ENCODE results near the gene PASK. TPM values are rescaled to one million over a fixed set of nuclear protein-coding genes. Genes with fewer than 3 reads are reported as not detected.

Gene PASK
- total and polyA plus RNA-seq, 8 donors: 0.58 to 56.7 (median 5.9) TPM

- H3K27ac ChIP-seq: peak within 1 kb of the TSS; percentile 81 to 89 (median 87)
- intact Hi-C loops (cut with DNase I; ENCODE audit: low total_unique reads): no loop called here
- TF ChIP-seq POLR2AphosphoS5 (IDR thresholded peaks at IDR 0.05) (peak in 2 of 3 donors; percentile 67 to 85), POLR2A (IDR thresholded peaks at IDR 0.05) (no peak), EP300 (IDR thresholded peaks at IDR 0.05) (no peak)
- peak within 1 kb of the TSS; percentile 72 to 95 (median 90) for H3K4me3 ChIP-seq
- peak; percentile 97 to 98 for DNase-seq
- H3K4me1 ChIP-seq: peaks cover 14 to 30% (median 27%) of the 10 kb centered on the region in 4 donors
- no peaks in the 10 kb centered on the region for H3K27me3 ChIP-seq
- whole genome bisulfite sequencing, 5 donors: 0 to 1% (median 0%) methylated on average over 44 to 73 of the region's 73 CpGs
- H3K9me3 ChIP-seq: no peaks in the 10 kb centered on the region
- H3K36me3 ChIP-seq: peaks cover 0 to 23% (median 18%) of the 10 kb centered on the region in 4 donors
Measured at GRCh38 chr2:241149925-241150659, 820 bp upstream of the PASK start, which contains the start of gene PPP1R7. TSS of gene PPP1R7 (plus strand) at chr2:241150467. CDS start at chr2:241150496, 29 bp downstream.

DNA sequence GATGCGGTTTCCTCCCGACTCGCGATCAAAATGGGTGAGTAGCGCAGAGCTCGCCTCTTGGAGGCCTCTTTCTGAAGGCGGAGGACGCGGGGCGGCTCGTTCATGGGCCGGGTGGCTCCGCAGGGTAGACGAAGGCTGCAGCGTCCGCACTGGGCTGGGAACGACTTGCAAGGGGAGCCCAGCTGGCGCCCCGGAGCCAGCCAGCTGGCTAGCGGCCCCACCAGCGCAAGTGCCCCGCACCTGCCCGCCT, 328 bp upstream of the PASK start:
- Histone ChIP-seq H3K4me1 (peaks cover 14 to 30% (median 27%) of the 10 kb centered on the region in 4 donors), H3K36me3 (peaks cover 0 to 18% (median 14%) of the 10 kb centered on the region in 4 donors), H3K4me3 (peak overlapping the region; percentile 72 to 95 (median 90)), H3K27me3 (no peaks in the 10 kb centered on the region), H3K9me3 (no peaks in the 10 kb centered on the region), H3K27ac (peak overlapping the region; percentile 77 to 88 (median 85))
- DNase-seq: no peak
- intact Hi-C loops (cut with DNase I; ENCODE audit: low total_unique reads): no loop called here
- no peak for TF ChIP-seq CTCF (IDR thresholded peaks at IDR 0.05)
- TF ChIP-seq POLR2A (IDR thresholded peaks at IDR 0.05): no peak
- TF ChIP-seq POLR2AphosphoS5 (IDR thresholded peaks at IDR 0.05): no peak
- TF ChIP-seq EP300 (IDR thresholded peaks at IDR 0.05): no peak
- WGBS, 5 donors: 0% methylated on average over 20 to 23 of the region's 23 CpGs; no CpG with 5 or more reads in 1 of the 5 donors

DNA sequence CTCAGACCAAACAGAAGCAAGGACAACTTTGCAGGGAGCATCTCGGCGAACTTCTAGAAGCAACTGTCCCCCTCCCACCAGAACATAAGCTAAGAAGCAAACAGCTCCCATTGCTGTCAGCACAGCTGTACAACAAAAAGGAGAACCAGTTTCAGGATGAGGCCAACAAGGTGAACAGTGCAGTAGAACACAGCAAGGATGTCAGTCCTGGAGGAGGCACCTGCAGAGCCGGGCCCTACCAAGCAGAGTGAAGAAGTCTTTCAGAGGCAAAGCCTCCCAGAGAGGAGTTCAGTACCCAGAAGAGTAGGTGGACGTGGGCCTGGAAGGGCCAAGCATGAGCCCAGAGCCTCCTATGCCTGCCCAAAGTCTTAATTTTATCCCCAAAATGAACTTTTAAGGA, 1.0 kb downstream of the PASK start:
- Histone ChIP-seq H3K4me3 (peak overlapping the region in 2 of 4 donors; percentile 93 to 95), H3K9me3 (no peaks in the 10 kb centered on the region), H3K4me1 (peaks cover 14 to 30% (median 27%) of the 10 kb centered on the region in 4 donors), H3K27me3 (no peaks in the 10 kb centered on the region), H3K27ac (no peak overlapping the region), H3K36me3 (peaks cover 0 to 6% (median 2%) of the 10 kb centered on the region in 4 donors)
- intact Hi-C loops (cut with DNase I; ENCODE audit: low total_unique reads): no loop called here
- no peak for DNase-seq
- TF ChIP-seq CTCF (IDR thresholded peaks at IDR 0.05): no peak
- no peak for TF ChIP-seq POLR2AphosphoS5 (IDR thresholded peaks at IDR 0.05)
- TF ChIP-seq EP300 (IDR thresholded peaks at IDR 0.05): no peak
- TF ChIP-seq POLR2A (IDR thresholded peaks at IDR 0.05): no peak
- WGBS, 5 donors: 83 to 87% (median 86%) methylated on average over 4 of the region's 4 CpGs

GRCh38 chr2:241147336-241147735, 1.9 kb downstream of the PASK start:
- no peaks in the 10 kb centered on the region for H3K27me3 ChIP-seq
- no peaks in the 10 kb centered on the region for H3K9me3 ChIP-seq
- peaks cover 14 to 30% (median 27%) of the 10 kb centered on the region in 4 donors for H3K4me1 ChIP-seq
- H3K4me3 ChIP-seq: no peak overlapping the region
- peaks cover 2 to 5% (median 4%) of the 10 kb centered on the region in 4 donors for H3K36me3 ChIP-seq
- DNase-seq: no peak
- H3K27ac ChIP-seq: no peak overlapping the region
- intact Hi-C loops (cut with DNase I; ENCODE audit: low total_unique reads): no loop called here
- TF ChIP-seq CTCF (IDR thresholded peaks at IDR 0.05) (no peak), EP300 (IDR thresholded peaks at IDR 0.05) (no peak), POLR2A (IDR thresholded peaks at IDR 0.05) (no peak), POLR2AphosphoS5 (IDR thresholded peaks at IDR 0.05) (no peak)
- 96 to 100% (median 97%) methylated on average over 3 of the region's 3 CpGs for WGBS, 5 donors

DNA sequence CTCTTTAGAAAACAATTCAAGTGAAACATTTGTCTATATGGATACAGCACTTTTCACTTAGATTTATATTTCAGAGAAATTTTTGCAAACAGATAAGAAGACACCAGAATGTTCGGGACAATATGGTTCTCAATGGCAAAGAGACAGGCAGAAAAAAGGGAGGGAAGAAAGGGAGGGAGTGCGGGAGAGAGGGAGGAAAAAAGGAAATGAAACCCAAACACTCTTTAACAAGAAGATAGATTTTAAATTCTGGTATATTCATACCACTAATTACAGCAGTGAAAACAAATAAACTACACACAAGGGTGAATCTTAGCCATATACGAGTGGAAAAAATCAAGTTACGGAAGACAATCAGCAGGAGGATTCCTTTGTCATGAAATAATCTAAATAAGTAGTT, 3.0 kb downstream of the PASK start:
- no peaks in the 10 kb centered on the region for H3K9me3 ChIP-seq
- H3K27me3 ChIP-seq: no peaks in the 10 kb centered on the region
- no peak overlapping the region for H3K4me3 ChIP-seq
- peaks cover 13 to 25% (median 17%) of the 10 kb centered on the region in 4 donors for H3K4me1 ChIP-seq
- no peak overlapping the region for H3K27ac ChIP-seq
- peaks cover 2 to 13% (median 7%) of the 10 kb centered on the region in 4 donors for H3K36me3 ChIP-seq
- 76 to 89% (median 78%) methylated on average over 4 of the region's 4 CpGs for WGBS, 5 donors
- TF ChIP-seq EP300 (IDR thresholded peaks at IDR 0.05) (no peak), POLR2A (IDR thresholded peaks at IDR 0.05) (no peak), CTCF (IDR thresholded peaks at IDR 0.05) (no peak), POLR2AphosphoS5 (IDR thresholded peaks at IDR 0.05) (no peak)
- DNase-seq: no peak
- intact Hi-C loops (cut with DNase I; ENCODE audit: low total_unique reads): no loop called here
